Keratinocyte (primary cell): Measurements from ENCODE around the gene COL11A2.

Experiments
- CTCF ChIP-seq, 3 experiments: IDR thresholded peaks in 1 of 3; conservative IDR thresholded peaks in 1 of 3; optimal IDR thresholded peaks in 1 of 3; 2 replicates in 2 of 3; 3 replicates in 1 of 3; pipeline versions ENCODE3 to v1.5.1; 2011; ENCODE audit warnings: low read length in 3 of 3, mild to moderate bottlenecking in 3 of 3, moderate library complexity in 2 of 3, control low read depth in 1 of 3, inconsistent platforms in 1 of 3; ENCODE audit not compliant: insufficient read depth in 2 of 3; ENCODE audit errors: extremely low read depth in 1 of 3
- EZH2 ChIP-seq: IDR thresholded peaks from one replicate; pipeline ENCODE4 v1.6.1; 2012; ENCODE audit warnings: inconsistent platforms, mild to moderate bottlenecking, low read length, moderate library complexity

DNA sequence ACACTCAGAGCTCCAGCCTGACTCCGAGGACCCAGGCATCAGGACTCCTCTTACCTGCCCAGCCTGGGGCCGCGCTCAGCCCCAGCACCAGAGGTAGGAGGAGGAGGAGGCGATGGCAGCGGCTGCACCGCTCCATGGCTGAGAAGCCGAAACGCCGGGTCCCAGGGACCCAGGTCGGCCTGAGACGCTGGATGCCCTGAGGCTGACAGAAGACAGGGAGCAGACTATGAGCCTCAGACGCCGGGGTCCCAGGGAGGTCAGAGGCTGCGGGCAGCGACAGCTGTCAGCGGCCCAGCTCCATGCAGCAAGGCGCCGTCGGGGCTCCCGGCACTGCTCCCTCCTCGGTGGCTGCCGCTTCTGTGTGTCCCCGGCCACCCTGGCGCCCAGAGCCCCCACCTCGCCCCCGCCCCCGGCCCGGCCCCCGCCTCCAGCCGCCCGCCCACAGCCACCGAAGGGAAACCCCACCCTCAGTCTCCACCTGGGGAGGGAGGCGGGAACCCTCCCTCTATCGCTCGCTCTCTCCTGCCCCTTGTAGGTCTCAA is at the start of gene COL11A2:
- TF ChIP-seq CTCF (optimal IDR thresholded peaks at IDR 0.05 in 1 of 3, IDR thresholded peaks at IDR 0.05 in 1 of 3, conservative IDR thresholded peaks at IDR 0.05 in 1 of 3; ENCODE audit: extremely low read depth in 1 of 3, insufficient read depth in 2 of 3, low read length in 3 of 3) (no peak), EZH2 (peak; percentile 96)
